Ovary (tissue), 3 donors: ENCODE measurements around the gene SCAMP2.

Experiments used
- CTCF ChIP-seq, 3 donors: fragments of 450-650 bp in 2 of 3; fragments of 200-600 bp in 1 of 3; IDR thresholded peaks; one replicate each; pipeline versions ENCODE4 v1.5.1 to v1.8.0; 2016 to 2022; ENCODE audit warnings: antibody characterized with exemption in 3 of 3, mild to moderate bottlenecking in 1 of 3
- POLR2A ChIP-seq: fragments of 450-650 bp; IDR thresholded peaks from one replicate; pipeline ENCODE4 v1.6.1; 2017; ENCODE audit warnings: antibody characterized with exemption, mild to moderate bottlenecking, moderate library complexity
- donor health status: DM: no; HTN: no; CAD: no.

- TF ChIP-seq CTCF (IDR thresholded peaks at IDR 0.05) (no peak), POLR2A (no peak)
Observed at GRCh38 chr15:74829486-74829885, 43.7 kb downstream of the SCAMP2 start.
